ENCODE measurements around the gene SLC25A13. TPM values are rescaled to one million over a fixed set of nuclear protein-coding genes. Genes with fewer than 3 reads are reported as not detected.

Gene SLC25A13
- total and polyA plus RNA-seq, 2 of the 13 experiments (the other 11 are each of a cell fraction or from before 2014, with no cell fraction given), result 36.2 to 84.9 TPM

DNA sequence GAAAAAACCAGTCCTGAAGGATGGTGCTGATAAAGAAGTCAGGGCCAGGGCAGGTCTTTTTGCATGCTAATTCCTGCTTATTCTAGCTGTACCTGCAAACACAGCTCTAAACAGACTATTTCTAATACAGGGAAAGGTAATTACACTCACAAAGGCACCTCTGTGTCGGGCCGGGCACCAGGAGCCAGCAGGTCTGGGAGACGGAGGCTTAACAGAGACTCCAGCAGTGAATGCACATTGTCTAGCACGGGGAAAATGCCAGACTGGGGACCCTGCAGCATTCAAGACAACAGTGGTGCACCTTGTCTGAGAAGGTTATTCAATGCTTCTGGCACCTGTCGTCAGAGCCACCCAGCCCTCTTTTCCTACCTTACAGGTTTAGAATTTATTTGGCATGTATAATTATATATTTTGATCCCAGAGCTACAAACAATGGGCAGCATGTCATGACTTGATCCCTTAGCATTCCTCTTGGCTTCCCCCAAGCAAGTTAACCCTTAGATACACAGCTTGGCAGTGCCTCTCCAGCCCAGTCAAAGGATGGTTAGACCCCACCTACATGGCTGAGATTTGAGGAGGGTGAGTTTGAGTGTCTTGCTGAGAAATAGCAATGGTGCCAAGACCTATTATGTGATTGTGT, 185.2 kb downstream of the SLC25A13 start:
- FAIRE-seq, result no peak
- in situ Hi-C loops (cut with HindIII; ENCODE audit: extremely low pct_ligation_motif_present, low pct_unique_long_range_greater_than_20kb), result no loop called here

GRCh38 chr7:96135241-96135640, 186.7 kb downstream of the SLC25A13 start:
- peaks cover 9 to 43% of the 10 kb centered on the region in 2 experiments for H3K36me3 ChIP-seq (replicated peaks in 1 of 2; ENCODE audit: control insufficient read depth in 1 of 2, insufficient read depth in 2 of 2, low read length in 2 of 2)
- in situ Hi-C loops (cut with HindIII; ENCODE audit: extremely low pct_ligation_motif_present, low pct_unique_long_range_greater_than_20kb) (no loop called here), intact Hi-C loops (cut with micrococcal nuclease; ENCODE audit: unreplicated experiment) (no loop called here)
- no peak for FAIRE-seq
- H3K4me3 ChIP-seq (replicated peaks in 1 of 3; ENCODE audit: insufficient read depth in 1 of 3, low read depth in 2 of 3, low read length in 3 of 3), result no peak overlapping the region
- H3K27me3 ChIP-seq (ENCODE audit: control insufficient read depth in 1 of 2, insufficient read depth in 2 of 2, low read length in 2 of 2), result no peaks in the 10 kb centered on the region
- CTCF ChIA-PET (ENCODE audit: low intra/inter-chr PET ratio, low total read pairs), result no interaction called here
- TF ChIP-seq ETV5 (CRISPR knock-in tag; IDR thresholded peaks at IDR 0.05; ENCODE audit: borderline replicate concordance) (no peak), FUBP1 (CRISPR knock-in tag; IDR thresholded peaks at IDR 0.05; ENCODE audit: borderline replicate concordance) (no peak)
- no TSS peak for BruUV-seq (replicated peaks)
- POLR2A ChIA-PET, result no interaction called here
- H2AFZ ChIP-seq (ENCODE audit: low read length), result no peak overlapping the region
- no peaks in the 10 kb centered on the region for H3K4me1 ChIP-seq (ENCODE audit: insufficient read depth, low read length)
- no peaks in the 10 kb centered on the region for H4K20me1 ChIP-seq (ENCODE audit: insufficient read depth, low read length)
- no peaks in the 10 kb centered on the region for H3K9me3 ChIP-seq (ENCODE audit: low read length)
- no peak for ATAC-seq
- no peak overlapping the region for H3K27ac ChIP-seq (ENCODE audit: extremely low read length, insufficient read depth, low read length)
- no peak overlapping the region for H3K4me2 ChIP-seq (ENCODE audit: low read depth, low read length)
- no peaks in the 10 kb centered on the region for H3K79me2 ChIP-seq (ENCODE audit: insufficient read depth, low read length)
- WGBS (ENCODE audit: low lambda C conversion rate), result 100% methylated on average over 2 of the region's 2 CpGs
- H3K9ac ChIP-seq (ENCODE audit: insufficient read depth, low read depth, low read length), result no peak overlapping the region
- no peak for DNase-seq (ENCODE audit: low spot score)

More for the DNA sequence above, 185.2 kb downstream of the SLC25A13 start:
- Histone ChIP-seq H3K36me3 (replicated peaks in 1 of 2; ENCODE audit: control insufficient read depth in 1 of 2, insufficient read depth in 2 of 2, low read length in 2 of 2) (peaks cover 9 to 38% of the 10 kb centered on the region in 2 experiments; a peak in 4 of 5 replicates), H3K27ac (ENCODE audit: extremely low read length, insufficient read depth, low read length) (no peak overlapping the region), H3K27me3 (ENCODE audit: control insufficient read depth in 1 of 2, insufficient read depth in 2 of 2, low read length in 2 of 2) (no peaks in the 10 kb centered on the region), H3K9me3 (ENCODE audit: low read length) (no peaks in the 10 kb centered on the region), H3K9ac (ENCODE audit: insufficient read depth, low read depth, low read length) (no peak overlapping the region), H3K4me1 (ENCODE audit: insufficient read depth, low read length) (no peaks in the 10 kb centered on the region), H3K4me3 (replicated peaks in 1 of 3; ENCODE audit: insufficient read depth in 1 of 3, low read depth in 2 of 3, low read length in 3 of 3) (no peak overlapping the region), H3K4me2 (ENCODE audit: low read depth, low read length) (no peak overlapping the region), H4K20me1 (ENCODE audit: insufficient read depth, low read length) (no peaks in the 10 kb centered on the region), H3K79me2 (ENCODE audit: insufficient read depth, low read length) (no peaks in the 10 kb centered on the region), H2AFZ (ENCODE audit: low read length) (no peak overlapping the region)
- ATAC-seq (no peak), DNase-seq (ENCODE audit: low spot score) (no peak)
- no peak for TF ChIP-seq ADNP (CRISPR knock-in tag; IDR thresholded peaks at IDR 0.05)
- no peak for TF ChIP-seq ZBTB44 (CRISPR knock-in tag; IDR thresholded peaks at IDR 0.05)
- intact Hi-C loops (cut with micrococcal nuclease; ENCODE audit: unreplicated experiment), result no loop called here
- ChIA-PET POLR2A (no interaction called here), CTCF (ENCODE audit: low intra/inter-chr PET ratio, low total read pairs) (no interaction called here)
- 92% methylated on average over 5 of the region's 5 CpGs for WGBS (ENCODE audit: low lambda C conversion rate)
- BruUV-seq (replicated peaks), result no TSS peak
